Measurements from ENCODE around the gene TKTL2.

GRCh38 chr4:163474027-163474426 is 473 bp upstream of the TKTL2 start:
- TF ChIP-seq POLR2A (IDR thresholded peaks at IDR 0.05) (no peak), CTCF (IDR thresholded peaks at IDR 0.05) (no peak)

All from adrenal gland (tissue), 5 donors.